PFSK-1 (cell line): ENCODE measurements around the gene PGF.

Experiments used
- FOXP2 ChIP-seq: optimal IDR thresholded peaks from 2 replicates; pipeline ENCODE3; 2011; ENCODE audit warnings: borderline replicate concordance, control low read depth, inconsistent platforms; ENCODE audit not compliant: insufficient read depth; ENCODE audit errors: extremely low read length, extremely low read depth
- POLR2AphosphoS5 ChIP-seq: IDR thresholded peaks from 2 replicates; pipeline ENCODE4 v1.6.1; 2012; ENCODE audit warnings: low read depth, mild to moderate bottlenecking, control low read depth, low read length, moderate library complexity
- REST ChIP-seq, 2 experiments: IDR thresholded peaks; 2 replicates each; pipeline versions ENCODE4 v1.6.1 to v1.8.0; 2011 to 2012; ENCODE audit warnings: low read depth in 2 of 2, low read length in 2 of 2, control low read depth in 1 of 2, inconsistent platforms in 1 of 2, mild to moderate bottlenecking in 1 of 2, moderate library complexity in 1 of 2; ENCODE audit not compliant: insufficient read depth in 1 of 2
- SIN3A ChIP-seq: IDR thresholded peaks from 2 replicates; pipeline ENCODE4 v1.6.1; 2012; ENCODE audit warnings: mild to moderate bottlenecking, low read length, moderate library complexity, borderline replicate concordance; ENCODE audit not compliant: insufficient read depth
- TAF1 ChIP-seq: IDR thresholded peaks from 2 replicates; pipeline ENCODE4 v1.6.1; 2012; ENCODE audit warnings: low read length, control low read depth, borderline replicate concordance; ENCODE audit not compliant: insufficient read depth

PGF gene

GRCh38 chr14:74942608-74943007 lies 12.8 kb downstream of the PGF start:
- TF ChIP-seq SIN3A = no peak
- TF ChIP-seq FOXP2 = no peak
- no peak for TF ChIP-seq TAF1
- TF ChIP-seq REST (IDR thresholded peaks at IDR 0.05; ENCODE audit: insufficient read depth in 1 of 2, low read depth in 2 of 2, low read length in 2 of 2) = no peak
- no peak for TF ChIP-seq POLR2AphosphoS5

GRCh38 chr14:74942181-74942580 lies 13.2 kb downstream of the PGF start:
- TF ChIP-seq TAF1 (no peak), SIN3A (no peak), REST (IDR thresholded peaks at IDR 0.05; ENCODE audit: insufficient read depth in 1 of 2, low read depth in 2 of 2, low read length in 2 of 2) (no peak), POLR2AphosphoS5 (no peak), FOXP2 (no peak)

GRCh38 chr14:74941676-74942097 lies 13.7 kb downstream of the PGF start:
- TF ChIP-seq SIN3A = no peak
- no peak for TF ChIP-seq REST (IDR thresholded peaks at IDR 0.05; ENCODE audit: insufficient read depth in 1 of 2, low read depth in 2 of 2, low read length in 2 of 2)
- no peak for TF ChIP-seq POLR2AphosphoS5
- no peak for TF ChIP-seq TAF1
- no peak for TF ChIP-seq FOXP2

- TF ChIP-seq FOXP2 = no peak
- TF ChIP-seq POLR2AphosphoS5 = no peak
- no peak for TF ChIP-seq TAF1
- no peak for TF ChIP-seq REST (IDR thresholded peaks at IDR 0.05; ENCODE audit: insufficient read depth in 1 of 2, low read depth in 2 of 2, low read length in 2 of 2)
- no peak for TF ChIP-seq SIN3A
These were observed 14.3 kb downstream of the PGF start for GRCh38 chr14:74940956-74941565.
